OCI-LY3 (cell line): ENCODE results near the gene CBL.

Experiments used
- CTCF ChIP-seq: fragments of 200-600, 300-600 bp; sonication (generic); IDR thresholded peaks from 2 replicates; pipeline ENCODE4 v1.5.1; 2014; ENCODE audit warnings: antibody characterized with exemption, low read length, low read depth
- EZH2phosphoT487 ChIP-seq: fragments of 200-600 bp; shearing (Covaris generic); IDR thresholded peaks from 2 replicates; pipeline ENCODE4 v1.6.1; 2018; ENCODE audit warnings: antibody characterized with exemption, mixed run types, low read depth

DNA sequence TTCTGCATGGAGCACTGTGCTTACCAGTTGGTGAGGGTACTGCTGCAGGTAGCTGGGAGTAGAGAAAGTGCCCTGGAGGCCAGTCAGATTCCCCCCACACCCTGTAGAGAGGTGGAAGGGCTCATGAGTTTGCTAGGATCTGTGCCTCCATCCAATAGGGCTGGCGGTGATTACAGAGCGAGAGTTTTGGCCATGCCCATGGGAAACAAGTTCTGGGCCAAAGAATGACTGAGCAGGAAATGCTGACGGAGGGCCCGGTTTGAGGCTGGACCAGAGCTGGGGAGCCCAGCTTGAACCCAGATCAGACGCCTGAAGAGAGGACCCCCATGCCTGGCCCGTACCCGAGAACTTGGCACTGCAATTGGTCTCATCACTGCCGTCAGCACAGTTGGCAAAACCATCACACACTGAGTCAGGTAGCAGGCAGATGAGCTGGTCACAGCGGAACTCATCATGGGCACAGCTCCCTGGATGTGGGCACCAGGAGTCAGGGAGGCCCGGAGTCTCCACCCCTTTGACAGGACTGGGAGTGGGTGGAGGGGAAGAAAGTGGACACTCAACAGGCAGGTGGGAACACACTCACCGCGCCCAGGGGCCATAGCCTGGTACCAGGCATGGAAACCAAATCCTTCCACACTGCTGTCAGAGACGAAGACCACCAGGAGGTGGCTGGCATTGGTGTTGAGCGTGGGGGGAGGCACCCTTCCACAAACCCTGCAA, 138.3 kb downstream of the CBL start:
- TF ChIP-seq CTCF (no peak), EZH2phosphoT487 (no peak)
